Dedifferentiated amniotic fluid mesenchymal stem cell (primary cell): ENCODE results near the gene MCM3.
A peak's percentile ranks its signal among the peaks of the same experiment; 100 is the strongest.

ENCODE experiments used
- DNase-seq: peaks from one replicate; pipeline ENCODE4 v3.0.0-alpha.2; 2016; ENCODE audit errors: extremely low spot score

The MCM3 gene

DNA sequence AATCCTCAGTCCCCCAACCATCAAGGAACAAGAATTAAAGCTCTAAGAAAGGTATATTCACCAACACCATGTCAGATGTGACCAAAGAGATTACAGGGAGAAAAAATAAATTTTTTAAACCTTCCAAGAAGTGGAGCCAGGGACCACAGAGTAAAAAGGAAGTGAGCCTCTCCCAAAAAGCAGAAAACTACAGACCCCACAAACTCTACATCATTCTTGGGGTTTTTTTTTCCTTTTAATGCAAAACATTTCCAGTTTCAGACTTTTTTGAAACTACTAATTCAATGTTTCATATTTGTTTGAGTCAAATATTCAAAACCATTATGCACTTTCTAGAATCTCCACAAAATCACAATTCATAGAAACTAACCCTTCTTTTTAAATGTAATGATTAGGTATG lies 33.4 kb downstream of the MCM3 start:
- no peak for DNase-seq

DNA sequence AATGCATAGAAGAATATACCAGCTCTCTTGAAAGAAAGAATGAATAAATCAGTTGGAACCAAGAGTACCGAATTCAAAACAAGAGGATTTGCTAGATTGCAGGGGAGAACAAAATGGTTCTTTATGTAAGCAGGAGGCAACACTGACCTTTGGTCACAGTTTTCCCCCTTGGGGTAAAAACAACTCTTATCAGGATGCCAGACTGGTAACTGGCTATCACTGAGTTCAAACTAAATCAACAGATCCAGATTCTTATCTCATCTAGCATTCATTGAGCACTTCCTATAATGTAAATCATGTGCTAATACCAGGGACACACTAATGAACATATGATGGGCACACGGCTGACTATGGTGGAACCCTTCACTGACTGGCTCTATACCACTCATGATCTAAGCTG lies 35.5 kb downstream of the MCM3 start:
- no peak for DNase-seq

DNA sequence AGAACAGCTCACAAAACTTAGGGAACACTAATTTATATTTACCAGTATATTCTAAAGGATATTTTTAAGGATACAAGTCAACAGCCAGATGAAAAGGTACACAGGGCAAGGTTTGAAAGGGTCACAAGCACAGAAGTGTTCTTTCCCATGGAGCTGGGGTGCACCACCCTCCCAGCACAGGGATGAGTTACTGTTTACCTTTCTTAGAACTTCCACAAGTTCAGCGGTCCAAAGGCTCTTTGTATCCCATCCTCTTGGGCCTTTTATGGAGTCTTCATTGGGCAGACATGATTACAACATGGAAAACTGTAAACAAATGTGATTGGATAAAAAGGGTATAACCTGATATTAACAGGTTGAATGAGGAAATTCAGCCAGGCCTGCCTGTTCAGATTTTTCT lies 39.1 kb downstream of the MCM3 start:
- no peak for DNase-seq

DNA sequence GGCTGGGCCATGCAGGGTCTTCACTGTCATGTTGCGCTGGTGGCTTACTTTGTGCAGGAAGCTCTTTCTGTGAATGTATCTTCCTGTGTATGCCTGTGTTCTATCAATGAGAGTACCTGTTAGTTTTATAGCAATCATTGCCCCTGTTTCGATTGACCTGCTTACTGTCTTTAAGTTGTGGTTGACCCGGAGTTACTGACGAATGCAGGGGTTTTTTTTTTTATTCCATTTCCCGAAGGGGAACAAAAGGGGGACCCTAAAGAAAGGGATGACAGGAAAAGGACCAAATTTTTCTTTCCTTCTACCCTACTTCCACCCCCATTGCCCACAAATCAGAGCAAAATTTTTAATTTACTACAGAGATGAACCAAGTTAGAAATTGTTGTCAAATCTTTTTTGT lies 40.1 kb downstream of the MCM3 start, which contains the start of gene IL17F:
TSS of gene IL17F (minus strand) at position 101 of the 400 bp plus-strand sequence. CDS start at position 30, 71 bp downstream.
- DNase-seq: no peak

DNA sequence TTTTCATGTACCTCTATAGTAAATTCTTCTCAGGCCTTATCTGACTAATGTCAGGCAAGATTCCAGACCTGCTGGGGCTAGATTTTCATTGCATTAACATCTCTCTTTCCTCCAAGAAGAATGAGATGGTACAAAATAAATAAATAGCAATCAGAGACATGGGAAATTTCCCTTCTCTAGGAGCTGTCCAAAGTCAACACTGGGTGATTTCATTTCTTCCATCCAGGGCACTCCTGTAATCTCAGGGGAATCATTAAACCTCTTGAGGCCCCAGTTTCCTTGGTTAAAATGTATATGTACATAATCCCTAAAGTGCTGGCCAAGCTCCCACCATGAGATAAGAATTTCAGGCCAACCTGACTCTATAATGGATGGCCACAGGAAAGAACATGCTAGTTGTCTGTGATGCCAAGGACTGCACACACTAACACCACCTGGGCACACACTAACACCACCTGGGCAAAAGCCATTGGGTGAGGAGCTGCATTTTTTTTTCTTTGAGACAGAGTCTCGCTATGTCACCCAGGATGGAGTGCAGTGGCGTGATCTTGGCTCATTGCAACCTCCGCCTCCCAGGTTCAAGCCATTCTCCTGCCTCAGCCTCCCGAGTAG lies 41.2 kb downstream of the MCM3 start:
- no peak for DNase-seq

DNA sequence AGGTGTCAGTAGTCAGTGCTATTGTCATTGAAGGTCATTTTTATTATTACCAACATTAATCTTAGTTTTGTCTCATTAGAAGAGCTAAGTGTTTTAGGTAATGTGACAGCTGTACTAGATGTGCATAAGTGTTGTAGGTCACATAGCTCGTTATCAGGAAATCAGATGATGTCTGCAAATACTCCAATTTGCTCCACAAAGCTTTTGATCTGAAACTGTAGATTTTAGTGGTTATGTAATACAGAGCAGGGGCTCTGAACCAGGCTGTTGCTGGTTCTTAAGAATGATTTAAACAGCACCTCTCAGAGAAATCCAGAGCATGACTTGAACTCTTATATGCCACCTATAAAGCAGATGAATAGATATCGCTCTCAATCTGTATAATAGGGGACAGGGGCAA lies 42.7 kb downstream of the MCM3 start:
- DNase-seq: no peak

DNA sequence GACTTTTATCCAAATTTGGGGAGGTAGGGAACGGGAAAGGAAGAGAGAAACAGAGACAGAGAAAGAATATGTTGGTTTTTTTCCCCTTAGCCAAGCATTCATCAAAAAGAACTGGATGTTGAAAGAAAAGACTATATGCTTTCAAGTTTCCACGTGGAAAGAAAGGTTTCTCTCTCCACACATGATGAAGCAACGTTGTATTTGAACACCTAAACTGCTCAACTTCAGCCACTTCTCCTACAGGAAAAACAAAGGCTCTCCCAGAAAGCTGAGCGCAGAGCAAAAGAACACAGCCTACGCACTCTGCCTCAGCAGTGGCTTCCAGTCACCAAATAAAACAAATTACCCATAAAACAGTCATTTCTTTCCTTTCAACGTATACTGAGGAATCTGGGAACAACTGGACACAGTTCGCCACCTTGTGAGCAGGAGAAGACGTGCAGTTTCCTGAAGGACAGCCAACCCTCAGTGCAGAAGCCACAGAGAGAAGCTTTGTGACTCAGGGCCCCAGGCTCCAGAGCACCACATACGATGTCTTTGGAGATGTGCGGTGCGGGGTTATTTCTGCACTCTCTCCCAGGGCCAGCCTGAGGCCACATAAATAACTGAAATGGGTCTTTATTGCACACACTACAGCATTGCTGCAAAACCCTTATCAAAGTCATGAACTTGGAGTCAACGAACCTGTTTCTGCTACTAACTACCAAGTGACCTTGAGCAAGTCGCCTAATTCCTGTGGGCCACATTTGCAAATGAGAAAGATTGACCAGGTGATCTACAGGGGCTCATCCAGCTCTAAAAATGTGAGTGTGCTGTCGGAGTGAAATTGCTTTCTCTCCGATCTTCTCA lies 50.3 kb downstream of the MCM3 start:
- DNase-seq: peak; percentile 29

DNA sequence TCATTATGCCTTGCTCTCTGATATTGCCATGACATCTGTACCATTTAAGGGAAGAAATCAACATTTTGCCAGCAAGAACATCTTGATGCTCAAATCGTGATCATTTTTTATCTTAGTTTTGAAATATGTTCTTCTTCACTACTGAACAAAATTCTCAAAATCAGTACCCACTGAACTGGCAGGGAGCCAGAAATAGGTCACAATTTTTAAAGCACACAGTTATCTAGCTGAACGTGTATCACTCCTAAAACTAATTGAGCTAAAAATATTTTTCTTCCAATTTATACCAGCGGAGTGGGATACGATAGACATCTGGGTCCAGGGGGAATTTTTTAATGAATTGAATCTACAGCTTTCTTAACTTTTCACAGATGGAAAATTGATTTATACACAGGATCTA lies 51.5 kb downstream of the MCM3 start:
- DNase-seq: no peak

DNA sequence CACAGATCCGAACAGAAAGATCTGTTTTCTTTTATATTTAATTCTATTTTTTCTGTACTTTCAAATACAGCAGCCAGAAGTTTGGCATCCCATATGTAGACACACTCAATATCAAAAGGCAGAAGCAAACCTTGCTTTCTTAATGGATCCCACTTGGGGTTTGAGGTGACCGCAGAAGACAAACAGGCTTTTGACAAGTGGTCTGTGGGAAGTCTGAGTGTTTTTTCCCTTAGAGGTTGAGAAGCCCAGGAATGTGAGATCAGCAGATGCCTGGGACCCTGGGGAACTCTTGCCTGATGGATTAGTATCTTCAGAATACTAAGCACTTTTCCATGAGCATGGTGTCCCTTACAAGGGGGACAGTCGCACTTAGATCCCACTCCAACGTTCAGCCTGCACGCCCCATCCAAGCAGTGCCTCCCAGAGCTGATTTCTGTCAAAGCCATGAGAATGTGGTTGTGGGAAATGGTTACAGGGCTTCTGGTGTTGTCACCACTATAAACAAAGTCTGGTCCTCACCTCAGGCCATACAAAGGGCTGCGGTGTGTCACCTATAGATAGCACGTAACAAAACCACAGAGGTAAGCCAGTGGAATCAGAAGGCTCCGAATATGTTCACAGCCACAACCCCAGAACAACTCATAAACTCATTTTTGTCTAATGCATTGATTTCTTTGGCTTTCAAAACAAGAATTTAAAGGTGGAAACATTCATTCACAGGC lies 53.0 kb downstream of the MCM3 start:
- DNase-seq: no peak

DNA sequence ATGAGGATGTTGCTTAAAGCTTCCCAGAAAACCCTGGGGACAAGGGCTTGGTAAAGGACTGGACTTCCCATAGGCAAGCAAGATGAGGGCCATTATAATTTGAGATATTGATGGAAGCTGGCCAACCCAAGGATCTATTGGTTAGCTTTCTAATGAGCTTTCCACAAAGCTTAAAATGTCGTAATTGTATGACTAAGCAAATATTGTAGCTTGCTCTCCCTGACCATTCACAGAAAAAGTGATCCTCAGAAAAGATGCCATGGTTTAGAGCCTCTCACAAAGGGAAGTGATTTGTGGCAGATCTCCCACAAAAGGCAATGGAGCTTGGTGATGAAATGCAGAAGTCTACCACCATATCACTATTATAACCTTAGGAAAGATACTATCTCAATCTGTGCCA lies 53.9 kb downstream of the MCM3 start:
- no peak for DNase-seq

DNA sequence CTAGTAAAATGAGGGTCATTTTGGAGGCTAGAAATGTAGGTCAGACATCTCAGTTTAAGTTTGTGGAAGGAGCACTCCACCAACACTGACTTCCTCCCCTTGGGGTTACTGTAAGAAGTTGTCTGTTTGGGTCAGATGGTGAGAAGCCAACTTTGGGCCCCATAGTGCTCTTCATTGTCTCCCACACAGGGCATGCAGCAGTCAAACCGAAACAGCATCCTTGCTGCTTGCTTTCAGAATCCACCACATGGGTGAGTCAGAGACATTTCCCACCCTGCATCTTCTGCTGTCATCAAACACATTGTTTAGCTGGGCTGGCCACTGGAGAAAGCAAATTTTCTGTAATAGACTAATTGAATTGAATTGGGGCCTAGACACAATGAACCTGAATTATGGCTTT lies 57.0 kb downstream of the MCM3 start:
- no peak for DNase-seq

DNA sequence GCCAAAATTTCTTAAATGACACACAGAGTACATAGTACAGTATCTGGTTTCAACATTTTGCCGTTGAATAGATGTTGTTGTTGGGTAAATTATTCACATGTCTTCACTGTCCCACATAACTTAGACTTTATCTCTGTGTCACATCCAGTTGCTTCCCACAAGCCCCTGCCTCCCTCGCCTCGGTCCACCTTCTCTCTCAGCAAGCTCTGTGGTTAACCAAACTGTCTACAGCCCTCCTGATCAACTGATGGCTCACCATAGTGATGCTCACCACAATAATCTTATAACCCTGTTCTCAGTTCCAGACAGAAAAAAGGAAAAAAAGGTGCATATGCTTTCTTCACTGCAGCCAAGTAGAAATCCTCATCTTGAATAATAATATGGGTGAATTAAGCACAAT lies 63.2 kb downstream of the MCM3 start:
- no peak for DNase-seq

DNA sequence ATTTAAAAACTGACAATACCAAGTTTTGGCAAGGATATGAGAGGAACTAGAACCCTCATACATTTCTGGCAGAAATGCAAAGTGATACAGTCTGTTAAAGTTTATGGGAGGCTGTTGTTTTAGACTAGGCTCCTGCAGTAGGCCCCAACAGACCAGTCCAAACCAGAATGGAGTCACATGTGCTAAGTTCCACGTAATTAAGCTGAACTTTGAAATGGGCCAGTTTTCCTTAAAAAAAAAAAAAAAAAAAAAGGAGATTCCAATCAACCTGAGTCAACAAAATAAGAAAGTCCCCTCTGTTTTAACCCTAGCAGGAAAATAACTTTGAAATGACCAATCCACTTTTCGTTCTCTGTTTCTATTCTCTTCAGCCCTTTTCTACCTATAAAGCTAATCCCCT lies 66.8 kb downstream of the MCM3 start:
- DNase-seq: no peak

DNA sequence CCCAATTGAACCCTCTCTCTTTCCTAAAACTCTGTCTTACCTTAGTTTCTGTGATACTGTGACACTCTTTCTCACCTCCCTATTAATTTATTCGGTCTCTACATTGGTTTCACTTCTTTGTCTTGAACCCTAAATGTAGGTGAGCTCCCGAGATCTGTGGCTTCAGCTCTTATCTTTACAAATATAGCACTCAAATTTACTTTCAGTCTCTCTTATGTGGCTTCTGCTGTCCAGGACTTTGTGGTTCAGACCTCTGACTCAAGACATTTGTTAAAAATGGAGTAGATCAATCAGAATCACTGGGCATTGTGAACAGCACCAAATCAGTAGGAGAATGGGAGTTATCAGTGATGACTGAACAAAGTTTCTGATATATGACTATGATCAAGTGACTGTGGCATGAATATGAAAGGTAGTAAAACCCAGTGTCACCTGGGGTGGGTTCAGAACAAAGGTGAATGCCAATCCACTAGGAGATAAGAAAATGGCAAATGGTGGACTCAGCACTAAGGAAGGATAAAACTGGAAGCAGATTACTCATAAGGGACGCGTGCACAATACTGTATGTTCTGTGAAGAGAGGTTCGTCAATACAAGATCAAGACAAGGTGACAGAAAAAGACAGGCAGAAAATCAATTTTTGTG lies 67.5 kb downstream of the MCM3 start:
- no peak for DNase-seq

DNA sequence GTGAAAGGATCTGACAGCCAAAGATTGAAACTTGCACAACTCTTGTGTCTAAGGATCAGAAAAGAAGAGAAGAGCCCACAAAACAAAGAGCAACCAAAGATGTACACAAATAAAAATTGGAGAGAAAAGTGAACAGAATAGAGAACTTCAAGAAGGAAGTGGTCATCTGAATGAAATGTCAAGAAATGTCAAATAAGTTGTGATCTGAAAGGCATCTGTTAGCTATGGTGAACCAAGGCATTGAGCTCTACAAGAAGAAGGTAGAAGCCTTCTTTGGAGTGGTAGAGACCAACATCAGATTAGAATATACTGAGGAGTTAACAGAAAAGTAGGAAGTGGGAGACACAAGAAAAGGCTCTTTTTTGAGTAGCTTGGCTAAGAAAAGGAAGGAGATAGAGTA lies 68.8 kb downstream of the MCM3 start:
- no peak for DNase-seq
